Measurements from ENCODE around the gene TRIP10.
A peak's percentile ranks its signal among the peaks of the same experiment; 100 is the strongest.

TRIP10 gene

DNA sequence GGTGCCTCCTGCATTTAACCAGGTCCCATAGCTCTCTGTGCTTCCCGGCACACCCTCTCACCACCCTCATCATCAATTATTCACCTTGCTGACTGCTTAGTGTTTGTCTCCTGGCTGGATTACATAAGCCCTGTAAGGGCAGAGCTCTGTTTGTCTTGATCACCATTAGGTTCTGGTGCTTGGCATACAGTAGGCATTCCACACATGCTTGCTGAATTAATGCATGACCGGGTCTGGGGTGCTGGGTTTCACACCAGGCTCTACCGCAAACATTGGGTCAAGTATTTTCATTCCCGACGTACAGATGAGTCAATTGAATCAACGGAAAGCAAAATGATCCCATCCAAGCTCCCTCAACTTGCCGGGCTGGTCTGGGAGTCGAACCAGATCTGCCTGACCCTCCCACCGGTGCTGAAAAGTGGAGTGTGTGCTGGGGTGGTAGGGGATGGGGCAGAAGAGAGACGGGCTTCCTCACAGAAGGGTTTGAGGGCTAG lies 61.6 kb downstream of the TRIP10 start:
- DNase-seq: peak in 2 of 3 donors; percentile 31 to 43

All from suppressor macrophage treated with lipopolysaccharide for 1 hour (primary cell).